GM12874 (cell line): ENCODE data around the gene TEX51.

Experiments
- TF ChIP-seq, protein P1 (sequence below): IDR thresholded peaks from 2 replicates; pipeline ENCODE4 v1.5.1; 2011; ENCODE audit warnings: low read depth, mild to moderate bottlenecking, control low read depth, low read length, moderate library complexity; ENCODE audit not compliant: insufficient read depth

The TEX51 gene

GRCh38 chr2:126888046-126888445 is 10.6 kb upstream of the TEX51 start:
- TF ChIP-seq, protein P1, sequence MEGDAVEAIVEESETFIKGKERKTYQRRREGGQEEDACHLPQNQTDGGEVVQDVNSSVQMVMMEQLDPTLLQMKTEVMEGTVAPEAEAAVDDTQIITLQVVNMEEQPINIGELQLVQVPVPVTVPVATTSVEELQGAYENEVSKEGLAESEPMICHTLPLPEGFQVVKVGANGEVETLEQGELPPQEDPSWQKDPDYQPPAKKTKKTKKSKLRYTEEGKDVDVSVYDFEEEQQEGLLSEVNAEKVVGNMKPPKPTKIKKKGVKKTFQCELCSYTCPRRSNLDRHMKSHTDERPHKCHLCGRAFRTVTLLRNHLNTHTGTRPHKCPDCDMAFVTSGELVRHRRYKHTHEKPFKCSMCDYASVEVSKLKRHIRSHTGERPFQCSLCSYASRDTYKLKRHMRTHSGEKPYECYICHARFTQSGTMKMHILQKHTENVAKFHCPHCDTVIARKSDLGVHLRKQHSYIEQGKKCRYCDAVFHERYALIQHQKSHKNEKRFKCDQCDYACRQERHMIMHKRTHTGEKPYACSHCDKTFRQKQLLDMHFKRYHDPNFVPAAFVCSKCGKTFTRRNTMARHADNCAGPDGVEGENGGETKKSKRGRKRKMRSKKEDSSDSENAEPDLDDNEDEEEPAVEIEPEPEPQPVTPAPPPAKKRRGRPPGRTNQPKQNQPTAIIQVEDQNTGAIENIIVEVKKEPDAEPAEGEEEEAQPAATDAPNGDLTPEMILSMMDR = no peak

DNA sequence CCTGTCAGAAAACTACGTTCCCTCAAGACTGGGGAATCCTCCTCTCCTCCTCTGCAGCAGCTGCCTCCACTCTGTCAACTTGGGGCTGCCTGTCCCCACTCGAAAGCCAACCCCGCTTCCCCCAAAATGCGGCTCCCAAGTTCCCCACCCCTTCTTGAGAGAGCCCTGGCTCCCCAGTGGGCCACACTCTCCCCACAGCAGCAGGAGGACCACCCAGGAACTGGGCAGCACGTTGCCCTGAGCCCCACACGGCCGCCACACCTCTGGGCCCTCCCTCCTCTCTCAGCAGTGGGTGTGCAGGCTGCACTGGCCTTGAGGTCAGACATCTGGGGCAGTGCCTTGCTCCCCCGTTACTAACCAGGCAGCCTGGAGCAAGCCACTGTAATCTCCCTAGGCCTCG is 9.6 kb upstream of the TEX51 start:
- TF ChIP-seq, protein P1 = no peak

- TF ChIP-seq, protein P1 = no peak
These were observed 9.1 kb upstream of the TEX51 start for GRCh38 chr2:126889496-126890135.

DNA sequence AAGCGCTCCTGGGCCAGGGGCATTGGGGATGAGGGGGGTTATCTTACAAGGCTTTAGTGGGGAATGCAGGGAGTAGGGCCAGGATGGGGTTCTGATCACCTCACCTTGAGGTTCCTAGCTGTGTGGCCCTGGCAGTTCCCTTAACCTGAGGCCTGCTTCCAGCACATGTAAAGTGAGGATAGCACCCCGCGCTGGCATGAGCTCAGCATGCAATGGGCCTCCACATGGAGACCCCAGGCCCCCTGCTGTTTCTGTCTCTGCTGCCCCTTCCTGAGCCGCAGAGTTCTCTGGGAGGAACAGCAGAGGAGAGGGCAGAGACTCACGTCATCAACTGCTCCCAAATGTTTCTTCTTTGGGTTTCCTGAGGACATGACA is 8.6 kb upstream of the TEX51 start:
- TF ChIP-seq, protein P1 = no peak

- TF ChIP-seq, protein P1 = no peak
These were observed 7.9 kb upstream of the TEX51 start for GRCh38 chr2:126890551-126891450.

GRCh38 chr2:126891681-126892500 is 6.8 kb upstream of the TEX51 start:
- TF ChIP-seq, protein P1 = no peak

GRCh38 chr2:126893153-126893552 is 5.5 kb upstream of the TEX51 start:
- TF ChIP-seq, protein P1 = no peak
